Tibial nerve (tissue), 4 donors: Measurements from ENCODE around the gene CDH4. TPM values are rescaled to one million over a fixed set of nuclear protein-coding genes. Genes with fewer than 3 reads are reported as not detected.

Experiments
- DNase-seq, 2 donors: peaks; one replicate each; pipeline ENCODE4 v3.0.0-alpha.2; 2019; ENCODE audit warnings: low spot score in 2 of 2
- H3K27ac ChIP-seq, 4 donors: fragments of 200-600 bp; sonication (generic) in 3 of 4; one replicate each; pipeline ENCODE4 v1.5.1; 2017 to 2019; ENCODE audit warnings: mild to moderate bottlenecking in 1 of 4
- H3K27me3 ChIP-seq, 2 donors: fragments of 200-600 bp; sonication (generic) in 1 of 2; one replicate each; pipeline versions ENCODE4 v1.5.1 to v1.6.0; 2017 to 2019
- H3K36me3 ChIP-seq, 3 donors: fragments of 200-600 bp; sonication (generic); one replicate each; pipeline ENCODE4 v1.5.1; 2018 to 2019
- H3K4me1 ChIP-seq, 4 donors: fragments of 200-600 bp; sonication (generic) in 3 of 4; one replicate each; pipeline ENCODE4 v1.5.1; 2017 to 2019
- H3K4me3 ChIP-seq, 4 donors: fragments of 200-600 bp; sonication (generic) in 3 of 4; one replicate each; pipeline ENCODE4 v1.5.1; 2017 to 2019; ENCODE audit warnings: mild to moderate bottlenecking in 1 of 4, moderate library complexity in 1 of 4
- H3K9me3 ChIP-seq, 4 donors: fragments of 200-600 bp; sonication (generic) in 3 of 4; one replicate each; pipeline ENCODE4 v1.5.1; 2017 to 2019
- CTCF ChIP-seq, 5 experiments: fragments of 200-600 bp in 3 of 5; fragments of 450-650 bp in 2 of 5; sonication (generic) in 3 of 5; IDR thresholded peaks; one replicate each; pipeline ENCODE4 v1.5.1; 2016 to 2019; ENCODE audit warnings: antibody characterized with exemption in 5 of 5, mild to moderate bottlenecking in 3 of 5, moderate library complexity in 2 of 5
- EP300 ChIP-seq, 2 donors: sonication (generic); formaldehyde crosslinking; IDR thresholded peaks; one replicate each; pipeline ENCODE4 v1.6.1; 2017; ENCODE audit warnings: antibody characterized with exemption in 2 of 2, mild to moderate bottlenecking in 1 of 2
- POLR2A ChIP-seq, 2 donors: fragments of 450-650 bp; IDR thresholded peaks; one replicate each; pipeline ENCODE4 v1.6.1; 2017; ENCODE audit warnings: antibody characterized with exemption in 2 of 2, mild to moderate bottlenecking in 2 of 2, moderate library complexity in 2 of 2
- WGBS, 2 donors: methylation state at CpG; one replicate each; pipeline ENCODE4 v1.1.5; 2018; 5-methylcytosine and 5-hydroxymethylcytosine counted together
- total RNA-seq, 4 donors: library from RNA; depleted of rRNA; stranded (reverse); fragments of >200 nt; gene quantifications; one replicate each; pipeline ENCODE4 v1.1.0, GENCODE V29; 2016

The CDH4 gene
- total RNA-seq, 4 donors from 2014 or later, result 0.78 to 2.3 (median 1.0) TPM

- no peak overlapping the region for H3K27ac ChIP-seq
- DNase-seq, result no peak
- TF ChIP-seq CTCF (IDR thresholded peaks at IDR 0.05), result no peak
- TF ChIP-seq EP300 (IDR thresholded peaks at IDR 0.05), result no peak
- peaks cover 0 to 3% of the 10 kb centered on the region in 2 donors for H3K27me3 ChIP-seq
- H3K36me3 ChIP-seq, result no peaks in the 10 kb centered on the region
- H3K4me3 ChIP-seq, result no peak overlapping the region
- WGBS, 2 donors, result 88 to 89% methylated on average over 8 to 14 of the region's 14 CpGs
- H3K9me3 ChIP-seq, result no peaks in the 10 kb centered on the region
- peaks cover 0 to 3% (median 0%) of the 10 kb centered on the region in 4 donors for H3K4me1 ChIP-seq
These were observed 652.4 kb downstream of the CDH4 start for GRCh38 chr20:61904456-61904855.

GRCh38 chr20:61905781-61906523, 653.9 kb downstream of the CDH4 start:
- Histone ChIP-seq H3K27me3 (no peaks in the 10 kb centered on the region), H3K4me3 (no peak overlapping the region), H3K9me3 (peaks cover 0 to 11% (median 0%) of the 10 kb centered on the region in 4 donors), H3K4me1 (no peaks in the 10 kb centered on the region), H3K27ac (no peak overlapping the region), H3K36me3 (peaks cover 0 to 5% (median 0%) of the 10 kb centered on the region in 3 donors)
- TF ChIP-seq POLR2A (IDR thresholded peaks at IDR 0.05) (no peak), EP300 (IDR thresholded peaks at IDR 0.05) (no peak)
- 90 to 93% methylated on average over 13 to 15 of the region's 15 CpGs for WGBS, 2 donors
- no peak for DNase-seq

GRCh38 chr20:61907081-61907891, 655.2 kb downstream of the CDH4 start:
- Histone ChIP-seq H3K9me3 (peaks cover 0 to 15% (median 0%) of the 10 kb centered on the region in 4 donors), H3K4me1 (no peaks in the 10 kb centered on the region), H3K4me3 (no peak overlapping the region), H3K36me3 (peaks cover 0 to 5% (median 0%) of the 10 kb centered on the region in 3 donors), H3K27ac (no peak overlapping the region), H3K27me3 (no peaks in the 10 kb centered on the region)
- TF ChIP-seq EP300 (IDR thresholded peaks at IDR 0.05), result no peak
- no peak for TF ChIP-seq POLR2A (IDR thresholded peaks at IDR 0.05)
- no peak for TF ChIP-seq CTCF (IDR thresholded peaks at IDR 0.05)
- no peak for DNase-seq
- WGBS, 2 donors, result 78 to 83% methylated on average over 18 to 21 of the region's 24 CpGs

GRCh38 chr20:61908057-61909026, 656.3 kb downstream of the CDH4 start:
- no peak overlapping the region for H3K4me3 ChIP-seq
- peaks cover 0 to 5% (median 0%) of the 10 kb centered on the region in 3 donors for H3K36me3 ChIP-seq
- no peak overlapping the region for H3K27ac ChIP-seq
- no peaks in the 10 kb centered on the region for H3K27me3 ChIP-seq
- WGBS, 2 donors, result 75 to 77% methylated on average over 34 to 38 of the region's 38 CpGs
- no peak for DNase-seq
- H3K9me3 ChIP-seq, result peaks cover 0 to 15% (median 0%) of the 10 kb centered on the region in 4 donors
- TF ChIP-seq CTCF (IDR thresholded peaks at IDR 0.05), result no peak
- no peak for TF ChIP-seq POLR2A (IDR thresholded peaks at IDR 0.05)
- TF ChIP-seq EP300 (IDR thresholded peaks at IDR 0.05), result no peak
- no peaks in the 10 kb centered on the region for H3K4me1 ChIP-seq

- H3K4me3 ChIP-seq, result no peak overlapping the region
- DNase-seq, result no peak
- 79 to 84% methylated on average over 8 to 9 of the region's 9 CpGs for WGBS, 2 donors
- H3K27ac ChIP-seq, result no peak overlapping the region
- TF ChIP-seq CTCF (IDR thresholded peaks at IDR 0.05), result no peak
- no peak for TF ChIP-seq EP300 (IDR thresholded peaks at IDR 0.05)
- no peak for TF ChIP-seq POLR2A (IDR thresholded peaks at IDR 0.05)
- H3K4me1 ChIP-seq, result no peaks in the 10 kb centered on the region
- peaks cover 0 to 15% (median 0%) of the 10 kb centered on the region in 4 donors for H3K9me3 ChIP-seq
- no peaks in the 10 kb centered on the region for H3K27me3 ChIP-seq
- peaks cover 0 to 5% (median 0%) of the 10 kb centered on the region in 3 donors for H3K36me3 ChIP-seq
These were observed 657.0 kb downstream of the CDH4 start for GRCh38 chr20:61909028-61909427.
